AG04450 (cell line): ENCODE results near the gene SLC5A12. TPM values are rescaled to one million over a fixed set of nuclear protein-coding genes. Genes with fewer than 3 reads are reported as not detected.
"Not testable (repeated sequence)": the region's sequence is repeated elsewhere in the genome, so short reads cannot be mapped to it uniquely, and the experiment has no call there.

Experiments
- CTCF ChIA-PET: fragments of 300-600, 350-600 bp; formaldehyde crosslinking; extraction: SDS; loops from one replicate; lab custom pipeline; 2022; ENCODE audit warnings: antibody characterized with exemption, inconsistent platforms; lab: Charles Lee
- POLR2A ChIA-PET: fragments of 350-600 bp; formaldehyde crosslinking; extraction: SDS; loops from one replicate; lab custom pipeline; 2021; ENCODE audit warnings: antibody characterized with exemption, inconsistent platforms; lab: Yijun Ruan, JAX
- DNase-seq: peaks from one replicate; pipeline ENCODE4 v3.0.0-alpha.2; 2011; ENCODE audit warnings: low read depth, low spot score
- H3K27ac ChIP-seq: one replicate; pipeline ENCODE4 v1.5.1; 2012; ENCODE audit warnings: low read depth, low read length, control low read depth
- H3K27me3 ChIP-seq: one replicate; pipeline ENCODE4 v1.6.0; 2012; ENCODE audit warnings: low read length; ENCODE audit not compliant: control insufficient read depth, insufficient read depth
- H3K4me3 ChIP-seq: 2 replicates; pipeline ENCODE4 v1.5.1; 2011; ENCODE audit warnings: mild to moderate bottlenecking, low read depth, low read length, control low read depth
- H3K9me3 ChIP-seq: 2 replicates; pipeline ENCODE4 v1.5.1; 2012; ENCODE audit warnings: low read length; ENCODE audit not compliant: control insufficient read depth, insufficient read depth
- CTCF ChIP-seq: IDR thresholded peaks from 2 replicates; pipeline ENCODE4 v1.5.1; 2011; ENCODE audit warnings: low read depth, low read length, control low read depth, inconsistent platforms
- polyA plus RNA-seq: library from polyadenylated mRNA; depleted of rRNA; stranded (reverse); fragments of >200 nt; gene quantifications from 2 replicates; pipeline ENCODE4 v1.2.3, GENCODE V29; 2011

Gene SLC5A12
- polyA plus RNA-seq, 1 experiment = not detected

- DNase-seq = peak; percentile 32
- no peak overlapping the region for H3K27ac ChIP-seq
- H3K9me3 ChIP-seq = no peaks in the 10 kb centered on the region
- peak; percentile 84 for TF ChIP-seq CTCF
- H3K27me3 ChIP-seq = no peaks in the 10 kb centered on the region
- ChIA-PET POLR2A (no interaction called here), CTCF (interaction anchor here (0.6 to 3.4 kb wide), 11 partner anchors 8 to 875 kb away, joined by 3 to 27 read pairs (median 4); no protein-coding TSS in a partner anchor)
- H3K4me3 ChIP-seq = no peak overlapping the region
Measured at GRCh38 chr11:26649884-26650283, 72.0 kb downstream of the SLC5A12 start.

- POLR2A ChIA-PET, H3K9me3 ChIP-seq, H3K27ac ChIP-seq, H3K4me3 ChIP-seq, DNase-seq, CTCF ChIA-PET, H3K27me3 ChIP-seq: not testable (repeated sequence)
Measured at GRCh38 chr11:26643314-26643713, 78.5 kb downstream of the SLC5A12 start.

GRCh38 chr11:26632691-26633159, 89.1 kb downstream of the SLC5A12 start:
- TF ChIP-seq CTCF = no peak
- no peak for DNase-seq

GRCh38 chr11:26626346-26626745, 95.5 kb downstream of the SLC5A12 start:
- H3K4me3 ChIP-seq = no peak overlapping the region
- H3K9me3 ChIP-seq = no peaks in the 10 kb centered on the region; the same call in 1 of the 2 replicates
- DNase-seq = no peak
- H3K27ac ChIP-seq = no peak overlapping the region
- H3K27me3 ChIP-seq = no peaks in the 10 kb centered on the region
- POLR2A ChIA-PET = no interaction called here
- TF ChIP-seq CTCF = no peak
- CTCF ChIA-PET = no interaction called here

More at GRCh38 chr11:26632691-26633159, 89.1 kb downstream of the SLC5A12 start:
- H3K4me3 ChIP-seq = no peak overlapping the region
- POLR2A ChIA-PET = no interaction called here
- CTCF ChIA-PET = no interaction called here
- H3K27ac ChIP-seq = no peak overlapping the region
- no peaks in the 10 kb centered on the region for H3K27me3 ChIP-seq
- H3K9me3 ChIP-seq = no peaks in the 10 kb centered on the region

GRCh38 chr11:26623076-26623659, 98.7 kb downstream of the SLC5A12 start:
- POLR2A ChIA-PET = no interaction called here
- Histone ChIP-seq H3K9me3 (no peaks in the 10 kb centered on the region; the same call in 1 of the 2 replicates), H3K4me3 (no peak overlapping the region), H3K27me3 (no peaks in the 10 kb centered on the region), H3K27ac (no peak overlapping the region)
- no peak for TF ChIP-seq CTCF
- CTCF ChIA-PET = no interaction called here
- no peak for DNase-seq
